Smooth muscle cell (in vitro differentiated cells): ENCODE results near the gene ITM2C. TPM values are rescaled to one million over a fixed set of nuclear protein-coding genes. Genes with fewer than 3 reads are reported as not detected.

ENCODE experiments used
- DNase-seq: peaks from one replicate; lab custom pipeline; 2025; ENCODE audit not compliant: unreplicated experiment; lab: John Stamatoyannopoulos, UW
- H2AFZ ChIP-seq: fragments of 200-600 bp; sonication (generic); 2 replicates; pipeline ENCODE4 v1.6.0; 2016; ENCODE audit warnings: antibody characterized with exemption, low read depth, mild to moderate bottlenecking
- H3F3A ChIP-seq: fragments of 200-600 bp; sonication (generic); 2 replicates; pipeline ENCODE4 v1.6.0; 2017; ENCODE audit warnings: antibody characterized with exemption, low read depth
- H3K27ac ChIP-seq: fragments of 200-600 bp; sonication (generic); 2 replicates; pipeline ENCODE4 v1.5.1; 2016; ENCODE audit warnings: low read depth, mild to moderate bottlenecking
- H3K27me3 ChIP-seq: fragments of 200-600 bp; sonication (generic); 2 replicates; pipeline ENCODE4 v1.6.1; 2016; ENCODE audit warnings: low read depth, mild to moderate bottlenecking
- H3K36me3 ChIP-seq: fragments of 200-600 bp; sonication (generic); 2 replicates; pipeline ENCODE4 v1.5.1; 2016; ENCODE audit warnings: low read depth
- H3K4me1 ChIP-seq: fragments of 200-600 bp; sonication (generic); 2 replicates; pipeline ENCODE4 v1.5.1; 2016; ENCODE audit warnings: low read depth
- H3K4me2 ChIP-seq: fragments of 200-600 bp; sonication (generic); 2 replicates; pipeline ENCODE4 v1.6.0; 2016; ENCODE audit warnings: mild to moderate bottlenecking
- H3K4me3 ChIP-seq: fragments of 200-600 bp; sonication (generic); 2 replicates; pipeline ENCODE4 v1.5.1; 2016; ENCODE audit warnings: mild to moderate bottlenecking
- H3K79me2 ChIP-seq: fragments of 200-600 bp; sonication (generic); 2 replicates; pipeline ENCODE4 v1.6.0; 2016; ENCODE audit warnings: low read depth, mild to moderate bottlenecking
- H3K9ac ChIP-seq: fragments of 200-600 bp; sonication (generic); 2 replicates; pipeline ENCODE4 v1.6.0; 2016; ENCODE audit warnings: low read depth
- H3K9me3 ChIP-seq: fragments of 200-600 bp; sonication (generic); replicated peaks from 2 replicates; pipeline ENCODE4 v1.5.1; 2016; ENCODE audit warnings: low read depth
- H4K20me1 ChIP-seq: fragments of 200-600 bp; sonication (generic); 2 replicates; pipeline ENCODE4 v1.6.0; 2016; ENCODE audit warnings: low read depth
- CTCF ChIP-seq: fragments of 200-600 bp; sonication (generic); IDR thresholded peaks from 2 replicates; pipeline ENCODE4 v1.5.1; 2017; ENCODE audit warnings: borderline replicate concordance, mild to moderate bottlenecking, antibody characterized with exemption; ENCODE audit not compliant: insufficient read depth, poor library complexity, severe bottlenecking
- WGBS: methylation state at CpG from one replicate; pipeline ENCODE4 v1.1.7; 2016; ENCODE audit warnings: low lambda C conversion rate; 5-methylcytosine and 5-hydroxymethylcytosine counted together
- polyA plus RNA-seq: library from polyadenylated mRNA; unstranded; fragments of >200 nt; fragmentation: Nextera tagmentation; extraction: Ambion mirVana; gene quantifications from 2 replicates; pipeline ENCODE4 v1.2.1, GENCODE V29; 2016
- total RNA-seq: library from RNA; depleted of rRNA; stranded (reverse); fragments of >200 nt; gene quantifications from 2 replicates; pipeline ENCODE4 v1.2.3, GENCODE V29; 2014

Gene ITM2C
- total and polyA plus RNA-seq, 2 experiments from 2014 or later = 344 to 600 TPM

- WGBS = 86% methylated on average over 9 of the region's 9 CpGs
- Histone ChIP-seq H3F3A (no peaks in the 10 kb centered on the region), H3K9ac (no peak overlapping the region), H3K9me3 (no peaks in the 10 kb centered on the region), H3K4me2 (no peak overlapping the region), H4K20me1 (no peaks in the 10 kb centered on the region), H3K79me2 (no peaks in the 10 kb centered on the region), H2AFZ (no peak overlapping the region), H3K27me3 (no peaks in the 10 kb centered on the region), H3K4me1 (no peaks in the 10 kb centered on the region), H3K36me3 (no peaks in the 10 kb centered on the region), H3K4me3 (no peak overlapping the region), H3K27ac (no peak overlapping the region)
- no peak for DNase-seq
- TF ChIP-seq CTCF = no peak
These were observed 60.7 kb downstream of the ITM2C start for GRCh38 chr2:230925443-230925878.

- H3K27me3 ChIP-seq = no peaks in the 10 kb centered on the region
- H3K4me1 ChIP-seq = no peaks in the 10 kb centered on the region
- no peak overlapping the region for H3K27ac ChIP-seq
- no peak overlapping the region for H3K9ac ChIP-seq
- no peak for DNase-seq
- H3K79me2 ChIP-seq = no peaks in the 10 kb centered on the region
- no peaks in the 10 kb centered on the region for H3F3A ChIP-seq
- no peak overlapping the region for H3K4me3 ChIP-seq
- H2AFZ ChIP-seq = no peak overlapping the region
- no peak for TF ChIP-seq CTCF
- no peaks in the 10 kb centered on the region for H4K20me1 ChIP-seq
- WGBS = 88% methylated on average over 10 of the region's 11 CpGs
- no peaks in the 10 kb centered on the region for H3K9me3 ChIP-seq
- H3K36me3 ChIP-seq = no peaks in the 10 kb centered on the region
- H3K4me2 ChIP-seq = no peak overlapping the region
These were observed 61.4 kb downstream of the ITM2C start for GRCh38 chr2:230925879-230926765.

- no peaks in the 10 kb centered on the region for H3K4me1 ChIP-seq
- no peak overlapping the region for H2AFZ ChIP-seq
- TF ChIP-seq CTCF = no peak
These were observed 63.1 kb downstream of the ITM2C start for GRCh38 chr2:230927711-230928341.

More at GRCh38 chr2:230927711-230928341, 63.1 kb downstream of the ITM2C start:
- 93% methylated on average over 14 of the region's 14 CpGs for WGBS
- Histone ChIP-seq H3K27ac (no peak overlapping the region), H3K4me2 (no peak overlapping the region), H3K4me3 (no peak overlapping the region), H3K36me3 (no peaks in the 10 kb centered on the region), H3F3A (no peaks in the 10 kb centered on the region), H3K9ac (no peak overlapping the region), H4K20me1 (no peaks in the 10 kb centered on the region), H3K27me3 (no peaks in the 10 kb centered on the region), H3K79me2 (no peaks in the 10 kb centered on the region), H3K9me3 (no peaks in the 10 kb centered on the region)
- DNase-seq = no peak

Other genes with a start within 250 kb of the ITM2C start
- gene CAB39, start 152.1 kb upstream of the ITM2C start, total RNA-seq = 62.4 and 62.7 TPM in 2 replicates
- 21.7 and 25.5 TPM in 2 replicates for gene CAB39, start 152.1 kb upstream of the ITM2C start, polyA plus RNA-seq
- gene GPR55, start 60.3 kb downstream of the ITM2C start, total RNA-seq = not detected in 2 replicates
- gene GPR55, start 60.3 kb downstream of the ITM2C start, polyA plus RNA-seq = not detected in 2 replicates
- gene SPATA3, start 131.2 kb downstream of the ITM2C start, total RNA-seq = not detected in 2 replicates
- not detected in 2 replicates for gene SPATA3, start 131.2 kb downstream of the ITM2C start, polyA plus RNA-seq
- 0.40 and 1.2 TPM in 2 replicates for gene C2orf72, start 172.6 kb downstream of the ITM2C start, total RNA-seq
- gene C2orf72, start 172.6 kb downstream of the ITM2C start, polyA plus RNA-seq = 0.48 and 1.1 TPM in 2 replicates
- 88.8 and 95.7 TPM in 2 replicates for gene PSMD1, start 191.9 kb downstream of the ITM2C start, total RNA-seq
- 95.4 and 99.7 TPM in 2 replicates for gene PSMD1, start 191.9 kb downstream of the ITM2C start, polyA plus RNA-seq